Stromal cell of bone marrow (primary cell): ENCODE data around the gene ZRSR2.
"Not testable (repeated sequence)": the region's sequence is repeated elsewhere in the genome, so short reads cannot be mapped to it uniquely, and the experiment has no call there.

Source experiments
- DNase-seq: peaks from one replicate; pipeline ENCODE4 v3.0.0-alpha.2; 2012; ENCODE audit warnings: low read depth

ZRSR2 gene

DNA sequence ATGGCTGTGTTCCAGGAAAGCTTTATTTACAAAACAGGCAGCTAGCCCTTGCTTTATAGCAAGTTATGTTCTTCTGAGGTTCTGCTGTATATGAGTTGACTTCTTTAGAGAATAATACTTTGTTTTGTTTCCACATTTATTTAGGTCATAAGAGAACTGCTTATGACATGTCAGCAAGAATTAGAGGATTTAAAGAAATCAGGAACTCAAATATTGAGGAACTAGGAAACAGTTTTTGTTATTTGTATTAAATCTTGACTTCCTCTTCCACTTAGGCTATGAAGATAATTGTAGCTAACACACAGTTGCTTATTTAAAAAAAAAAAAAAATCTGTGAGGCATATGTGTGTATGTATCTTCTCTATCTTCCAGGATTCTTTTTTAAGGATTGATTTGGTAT is 14.3 kb downstream of the ZRSR2 start:
- no peak for DNase-seq

DNA sequence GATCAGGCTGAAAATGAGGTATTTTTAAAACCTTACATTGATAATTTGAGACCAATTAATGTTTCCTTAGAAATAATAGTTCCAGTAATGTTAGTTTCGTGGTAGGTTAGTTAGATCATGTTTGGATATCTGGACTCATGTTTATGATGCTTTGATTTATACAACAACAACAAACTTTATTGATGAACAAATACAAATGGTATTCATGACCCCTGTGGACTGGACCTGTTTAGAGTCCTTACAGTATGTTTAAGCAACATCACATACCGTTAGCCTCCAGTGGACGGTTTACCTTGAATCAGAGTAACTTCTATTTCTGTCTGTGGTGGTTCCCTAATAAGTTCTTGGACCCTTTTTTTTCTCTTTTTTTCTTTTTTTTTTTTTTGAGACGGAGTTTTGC is 18.0 kb downstream of the ZRSR2 start:
- DNase-seq, result no peak

DNA sequence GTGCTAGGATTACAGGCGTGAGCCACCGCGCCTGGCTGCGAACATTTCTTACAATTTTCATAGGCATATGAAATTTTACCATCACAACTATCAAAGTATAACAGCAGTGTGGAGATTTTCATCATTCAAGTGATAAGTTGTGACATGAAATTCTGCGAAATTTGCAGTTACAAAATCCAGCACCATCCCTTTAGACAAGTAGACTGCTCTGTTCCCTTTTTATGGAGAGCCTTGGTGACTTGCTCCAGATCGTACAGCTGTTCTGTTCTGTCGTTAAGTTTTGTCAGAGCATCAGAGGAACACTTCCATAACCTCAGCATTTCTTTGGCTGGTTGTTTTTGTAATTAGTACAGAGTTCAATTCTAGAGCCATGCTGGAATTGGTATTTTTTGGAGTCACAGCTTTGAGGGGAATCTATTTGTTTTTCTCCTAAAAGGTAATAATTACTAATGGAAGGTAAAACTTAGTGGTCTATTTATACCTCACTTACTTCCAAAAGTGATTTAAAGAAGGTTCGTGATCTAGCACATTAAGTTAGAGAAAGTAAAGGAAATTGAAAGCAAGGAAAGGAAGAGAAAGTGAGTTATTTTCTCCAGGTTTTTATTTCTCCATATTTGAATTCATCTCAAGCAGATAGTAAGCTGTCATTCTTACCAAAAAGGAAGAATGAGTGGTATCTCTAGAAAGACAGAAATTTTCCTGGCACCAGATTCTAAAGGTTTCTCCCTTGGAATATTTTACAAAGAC is 22.1 kb downstream of the ZRSR2 start:
- DNase-seq, result no peak

DNA sequence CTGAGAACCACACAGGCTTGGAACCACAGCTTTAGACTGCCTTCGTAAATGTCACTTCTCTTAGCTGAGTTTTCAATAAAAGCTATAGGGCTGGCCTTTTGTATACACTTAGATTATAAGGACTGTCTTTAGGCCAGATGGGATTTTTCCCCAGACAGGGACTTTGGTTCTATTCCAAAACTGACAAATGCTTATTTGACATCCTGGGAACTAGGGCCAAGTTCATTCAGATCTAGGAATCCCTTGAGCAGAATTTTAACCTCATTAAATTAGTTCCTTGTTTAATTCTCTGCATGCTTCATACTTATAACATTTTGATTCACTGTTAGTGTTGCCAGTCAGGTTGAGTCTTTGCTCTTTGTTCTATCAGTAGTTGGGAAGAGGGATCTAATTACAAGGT is 23.1 kb downstream of the ZRSR2 start:
- no peak for DNase-seq

DNA sequence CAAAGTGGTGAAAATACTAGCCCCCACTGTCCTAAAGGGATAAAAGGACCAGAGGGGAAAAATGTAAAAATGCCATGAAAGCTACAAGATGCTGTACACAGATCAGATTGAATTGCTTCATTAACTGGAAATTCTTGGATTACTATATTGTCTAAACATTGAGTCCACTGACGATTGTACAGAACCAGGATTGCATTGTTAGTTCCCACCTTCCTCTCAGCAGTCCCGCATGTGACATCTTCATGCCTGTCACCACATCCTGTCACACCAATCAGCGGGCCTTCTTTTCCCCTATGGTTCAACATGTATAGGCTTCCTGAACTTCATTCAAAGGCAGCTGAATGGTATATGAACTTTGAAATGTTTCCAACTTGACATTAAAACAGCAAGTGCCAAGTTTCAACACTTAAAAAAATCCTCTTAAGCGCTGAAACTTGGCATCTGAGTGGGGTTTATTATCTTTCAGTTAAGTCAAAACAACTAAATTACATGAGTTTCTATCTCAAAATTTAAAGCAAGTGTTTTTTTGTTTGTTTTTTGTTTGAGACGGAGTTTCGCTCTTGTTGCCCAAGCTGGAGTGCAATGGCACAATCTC is 24.6 kb downstream of the ZRSR2 start:
- DNase-seq, result no peak

DNA sequence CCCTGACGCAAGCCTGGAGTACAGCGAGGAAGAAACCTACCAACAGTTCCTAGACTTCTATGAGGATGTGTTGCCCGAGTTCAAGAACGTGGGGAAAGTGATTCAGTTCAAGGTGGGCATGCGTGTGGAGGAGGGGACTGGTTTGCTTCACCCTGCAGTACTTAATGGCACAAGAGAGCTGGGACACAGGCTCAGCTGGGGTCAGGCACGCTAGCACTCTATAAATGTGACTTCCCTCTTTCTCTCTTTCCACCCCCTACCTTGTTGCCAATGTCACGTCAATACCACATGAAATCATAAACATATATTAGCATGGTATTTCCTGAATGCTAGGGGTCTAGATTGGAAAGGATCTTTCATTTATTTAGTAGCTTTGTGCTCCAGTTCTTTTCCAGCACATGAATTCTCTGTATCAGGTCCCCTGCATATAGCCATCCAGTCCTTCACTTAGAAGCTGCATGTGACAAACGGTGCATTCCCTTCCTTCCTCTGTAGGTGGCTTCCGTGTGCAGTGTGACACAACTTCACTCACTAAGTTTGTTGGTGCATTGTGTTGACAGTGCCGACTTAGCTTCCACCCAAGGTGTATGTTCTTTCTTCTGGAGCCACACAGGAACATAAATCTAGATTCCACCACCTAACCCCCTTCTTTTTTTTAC is 25.6 kb downstream of the ZRSR2 start:
- DNase-seq, result no peak

DNA sequence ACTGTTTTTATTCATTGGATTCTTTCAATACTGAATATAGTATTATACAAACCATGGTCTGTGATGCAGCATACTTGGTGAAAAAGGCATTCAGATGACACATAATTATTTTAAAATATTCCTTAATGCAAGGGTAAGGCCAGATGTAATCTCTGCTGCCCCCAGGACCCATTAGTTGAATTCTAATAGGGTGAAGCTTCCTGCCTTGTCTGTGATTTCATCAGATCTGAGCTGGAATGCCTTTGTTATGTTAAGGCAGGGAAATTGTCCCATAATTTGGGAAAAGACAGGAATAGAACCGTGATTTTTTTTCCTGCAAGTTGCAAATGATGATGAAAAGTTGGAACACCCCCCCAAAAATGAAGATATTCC is 26.1 kb downstream of the ZRSR2 start:
- no peak for DNase-seq

DNA sequence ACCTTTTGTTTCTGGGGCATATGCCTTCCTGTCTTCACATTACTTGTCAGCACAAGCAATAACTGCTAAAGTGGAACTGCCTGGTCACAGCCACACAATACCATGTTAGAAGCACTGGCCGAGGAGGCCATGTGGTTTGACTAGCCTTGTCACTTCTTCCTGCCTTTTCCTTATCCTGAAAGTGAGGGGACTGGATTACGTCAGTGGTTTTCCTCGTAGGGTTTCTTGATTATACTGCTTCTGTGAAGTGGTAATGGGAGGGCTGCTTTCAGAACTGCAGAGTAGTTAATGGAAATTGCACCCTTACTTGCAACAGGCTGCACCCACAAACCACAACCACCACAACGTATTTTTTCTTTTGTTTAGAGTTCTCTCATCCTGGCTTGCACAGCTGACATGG is 26.6 kb downstream of the ZRSR2 start:
- no peak for DNase-seq

DNA sequence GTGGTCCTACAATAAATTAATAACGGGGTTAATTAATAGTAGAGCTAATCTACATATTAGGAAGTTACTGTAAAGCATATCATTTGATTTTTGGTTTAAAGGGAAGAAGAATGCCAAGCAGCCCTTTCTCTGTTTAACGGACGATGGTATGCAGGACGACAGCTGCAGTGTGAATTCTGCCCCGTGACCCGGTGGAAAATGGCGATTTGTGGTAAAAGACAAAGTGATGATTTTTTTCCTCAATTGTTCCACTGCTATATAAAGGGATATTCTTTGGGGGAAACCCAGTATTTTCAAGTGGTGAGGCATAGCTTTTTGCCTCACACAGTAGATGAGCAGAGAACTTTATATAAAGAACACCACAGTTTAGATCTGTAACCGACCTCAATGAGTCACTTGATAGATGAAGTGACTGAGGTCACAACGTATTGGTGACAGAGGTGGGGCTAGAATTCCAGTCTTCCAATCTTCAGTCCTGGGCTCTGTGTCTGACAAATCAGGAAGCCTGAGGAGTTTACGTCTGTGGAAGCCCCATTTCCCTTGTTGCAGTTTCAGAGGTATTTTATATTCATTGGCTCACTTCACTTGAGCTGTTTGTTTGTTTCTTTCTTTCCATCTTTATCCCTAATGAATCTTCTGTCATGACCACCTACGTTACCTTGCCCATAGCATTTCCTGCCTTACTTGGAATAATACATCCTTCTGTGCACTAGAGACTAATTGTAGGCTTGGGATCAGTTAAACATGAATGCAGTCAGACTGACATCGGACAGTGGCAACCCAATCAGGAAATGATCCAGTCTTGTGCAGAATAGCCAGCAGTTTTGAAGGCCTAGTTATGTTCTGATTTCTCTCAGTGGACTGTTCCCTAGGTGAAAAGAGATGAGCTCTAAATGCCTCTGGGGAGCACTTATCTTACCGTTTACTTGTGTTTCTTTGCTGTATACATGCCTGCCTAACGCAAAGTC is 30.1 kb downstream of the ZRSR2 start:
- no peak for DNase-seq

DNA sequence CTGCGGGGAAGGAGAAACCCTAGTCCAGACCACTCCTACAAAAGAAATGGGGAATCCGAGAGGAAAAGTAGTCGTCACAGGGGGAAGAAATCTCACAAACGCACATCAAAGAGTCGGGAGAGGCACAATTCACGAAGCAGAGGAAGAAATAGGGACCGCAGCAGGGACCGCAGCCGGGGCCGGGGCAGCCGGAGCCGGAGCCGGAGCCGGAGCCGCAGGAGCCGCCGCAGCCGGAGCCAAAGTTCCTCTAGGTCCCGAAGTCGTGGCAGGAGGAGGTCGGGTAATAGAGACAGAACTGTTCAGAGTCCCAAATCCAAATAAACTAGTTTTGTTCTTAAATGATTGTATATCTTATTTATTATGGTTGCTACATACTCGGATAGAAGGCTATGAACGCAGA is 32.6 kb downstream of the ZRSR2 start:
- DNase-seq, result no peak

DNA sequence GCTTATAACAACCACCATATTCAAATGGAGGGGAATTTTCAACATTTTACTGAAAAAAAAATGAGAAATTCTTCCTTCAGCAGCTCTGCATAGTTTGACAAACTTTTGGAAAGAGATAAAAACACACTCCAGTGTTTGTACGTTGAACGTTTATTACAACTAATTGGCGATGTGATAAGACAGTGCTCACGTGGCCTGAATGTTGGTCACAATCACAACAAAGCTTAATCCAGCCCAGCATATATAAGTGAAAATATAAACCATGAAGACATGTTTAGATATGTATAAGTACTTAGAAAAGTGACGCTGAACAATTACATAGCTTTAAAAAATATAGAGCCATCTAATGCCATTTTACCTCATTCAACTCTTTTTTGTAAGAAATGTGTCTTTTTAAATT is 35.7 kb downstream of the ZRSR2 start:
- DNase-seq, result no peak

DNA sequence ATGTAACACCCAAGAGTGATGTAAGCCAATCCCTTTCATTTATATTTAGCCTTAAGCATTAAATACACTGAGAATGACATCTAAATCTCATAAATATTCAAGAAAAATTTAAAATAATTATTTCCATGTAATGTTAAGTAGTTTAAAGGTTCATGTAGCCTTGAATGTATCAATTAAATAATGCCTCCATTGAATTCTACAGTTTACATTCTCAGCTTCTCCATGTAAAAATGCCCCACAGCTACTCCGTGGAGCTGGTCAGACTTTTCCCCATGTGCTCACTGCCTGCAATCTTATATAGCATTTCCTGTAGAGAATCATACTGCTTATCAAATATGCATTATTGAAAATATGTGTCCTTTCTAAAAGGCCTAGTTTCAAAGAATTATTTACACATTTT is 38.9 kb downstream of the ZRSR2 start:
- DNase-seq, result no peak

DNA sequence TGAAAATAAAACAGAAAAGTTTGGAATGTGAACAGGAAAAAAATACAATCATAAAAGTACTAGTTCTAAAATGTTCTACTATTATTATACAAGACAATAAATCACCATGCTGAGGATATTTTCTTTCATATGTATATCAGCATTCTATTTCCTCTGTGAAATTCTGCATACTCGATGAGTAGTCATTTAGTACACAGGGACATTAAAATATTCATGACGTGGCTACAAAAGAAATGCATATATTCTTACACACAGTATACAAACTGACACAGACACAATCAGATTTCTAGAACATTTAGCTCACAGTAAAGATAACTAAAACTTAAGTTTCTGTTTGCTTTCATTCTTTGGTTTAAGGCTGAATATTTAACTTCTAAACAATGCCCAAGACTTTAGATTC is 41.1 kb downstream of the ZRSR2 start:
- DNase-seq, result not testable (repeated sequence)

DNA sequence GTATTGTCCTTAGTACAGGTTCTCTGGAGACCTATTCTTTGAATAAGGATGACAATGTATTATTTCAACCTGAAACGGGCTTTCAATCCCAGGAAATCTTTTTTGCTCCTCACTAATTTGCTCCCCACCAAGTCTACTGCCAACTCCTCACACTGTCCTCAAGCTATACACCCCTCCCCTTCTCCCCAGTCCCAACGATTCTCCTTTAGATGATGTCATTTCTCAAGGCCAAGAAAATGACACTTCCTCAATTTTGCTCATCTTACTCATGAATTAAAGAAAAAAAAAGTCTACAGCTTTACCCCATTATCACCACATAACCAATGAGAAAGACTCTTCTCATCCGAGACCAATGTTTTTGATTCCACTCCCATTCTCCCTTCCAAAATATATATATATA is 43.8 kb downstream of the ZRSR2 start:
- no peak for DNase-seq

DNA sequence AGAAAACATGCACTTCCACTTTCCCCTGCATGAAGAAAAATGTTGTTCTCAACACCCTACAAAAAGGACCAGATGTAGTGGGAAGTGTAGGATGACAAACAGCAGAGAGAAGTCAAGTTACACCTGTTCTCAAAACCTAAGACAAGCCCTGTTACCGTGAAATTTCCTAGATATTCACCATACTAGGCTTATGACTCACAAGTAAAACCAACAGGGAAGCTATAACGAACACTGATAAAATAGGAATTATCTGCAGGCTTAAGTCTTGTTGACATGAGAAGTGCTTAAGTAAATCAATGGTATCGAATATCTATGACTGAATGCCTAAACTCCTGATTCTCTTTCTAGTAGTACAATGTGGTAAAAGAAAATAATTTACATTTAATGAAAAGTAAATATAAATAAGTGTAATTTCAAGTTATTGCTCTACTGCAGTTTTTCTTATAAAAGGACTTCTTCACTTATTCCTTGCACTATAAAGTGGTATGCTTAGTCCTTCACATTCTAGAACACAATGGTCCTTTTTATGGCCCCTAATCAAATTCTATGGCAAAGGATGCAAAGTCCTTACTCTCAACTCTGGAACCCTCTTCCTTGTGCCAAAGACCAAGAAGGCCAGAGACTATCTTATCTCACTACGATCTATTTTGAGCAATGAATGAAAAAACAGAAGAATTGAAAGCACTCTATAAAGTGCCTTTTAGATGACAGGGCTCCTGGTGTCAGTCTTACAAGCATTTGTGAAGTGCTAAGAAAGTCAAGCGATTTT is 44.7 kb downstream of the ZRSR2 start:
- DNase-seq, result no peak

DNA sequence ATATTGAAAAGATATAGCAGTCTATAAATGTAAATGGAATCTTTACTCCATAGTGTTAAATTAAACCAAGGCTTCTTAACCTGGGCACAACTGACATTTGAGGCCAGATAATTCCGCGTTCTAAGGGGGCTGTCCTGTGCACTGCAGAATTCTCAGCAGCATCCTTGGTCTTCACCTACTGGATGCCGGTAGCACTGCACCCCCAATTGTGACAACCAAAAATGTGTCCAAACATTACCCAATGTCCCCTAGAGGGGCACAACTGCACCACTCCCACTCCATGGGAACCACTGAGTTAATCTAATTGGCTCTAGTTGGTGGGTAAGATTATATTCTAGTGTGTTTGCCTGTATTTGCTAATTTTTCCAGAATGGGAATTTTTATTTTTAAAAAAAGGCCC is 47.7 kb downstream of the ZRSR2 start:
- DNase-seq, result no peak

DNA sequence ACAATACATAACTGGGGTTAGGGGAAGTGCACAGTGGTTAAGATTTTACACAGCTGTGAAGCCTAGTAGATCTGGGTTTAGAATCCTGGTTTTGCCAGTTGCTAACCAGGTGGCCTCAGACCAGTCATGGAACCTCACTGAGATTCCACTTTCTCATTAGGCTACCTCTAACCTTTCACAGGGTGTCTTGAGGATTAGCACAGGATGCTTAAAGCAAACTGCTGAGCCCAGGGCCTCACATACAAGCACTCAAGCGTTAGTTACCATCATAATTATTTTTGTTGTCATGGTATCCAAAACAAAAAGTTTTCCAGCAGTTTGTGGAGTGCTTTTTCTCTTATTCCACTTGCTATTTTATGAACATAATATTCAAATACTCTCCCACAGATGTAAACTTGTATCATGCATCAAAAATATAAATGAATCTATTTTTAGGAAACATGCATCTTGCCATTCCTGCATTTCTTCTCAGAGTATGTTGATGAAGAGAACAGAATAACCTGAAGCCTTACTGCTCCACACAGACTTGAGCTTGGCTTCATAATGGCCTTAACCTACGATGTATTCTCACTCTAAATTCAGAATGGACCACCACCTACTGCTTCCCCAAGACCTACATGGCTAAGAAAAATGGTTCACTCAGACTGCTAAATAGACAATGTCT is 51.7 kb downstream of the ZRSR2 start:
- no peak for DNase-seq

DNA sequence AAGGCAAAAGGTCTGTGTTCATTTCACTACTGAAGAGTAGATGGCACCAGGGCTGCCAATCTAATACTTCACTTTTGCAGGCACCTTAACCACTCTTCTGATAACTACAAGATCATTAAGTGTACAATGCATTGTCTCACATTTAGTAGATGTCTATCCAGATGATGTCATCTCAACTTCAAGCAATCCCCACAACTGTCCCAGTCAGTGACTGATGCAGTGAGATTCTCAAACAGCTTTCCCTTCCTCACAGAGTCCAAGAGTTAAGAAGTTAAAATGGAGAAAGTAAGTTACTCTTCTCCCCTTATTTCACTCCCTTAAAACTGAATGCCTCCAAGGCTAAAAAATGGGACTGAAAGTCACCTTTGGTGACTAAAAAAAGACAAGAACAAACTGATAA is 53.7 kb downstream of the ZRSR2 start:
- DNase-seq, result no peak

DNA sequence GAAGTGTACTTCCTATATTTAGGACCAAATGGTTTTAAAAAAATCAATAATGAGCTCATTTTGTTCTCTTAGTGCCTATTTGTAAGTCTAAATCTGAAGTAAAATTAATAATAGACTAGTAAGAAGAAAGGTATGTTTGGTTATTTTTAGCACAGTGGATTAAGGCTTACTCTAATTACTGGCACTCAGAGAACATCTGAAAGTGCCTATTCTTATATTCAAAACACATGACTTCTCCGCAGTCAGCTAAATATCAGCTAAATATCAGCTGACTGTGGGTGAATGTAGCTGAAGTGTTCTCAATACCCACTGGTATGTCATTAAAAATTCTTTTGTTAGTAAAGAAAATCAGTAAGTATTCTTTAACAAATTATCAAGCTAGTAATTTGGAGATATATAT is 58.3 kb downstream of the ZRSR2 start:
- no peak for DNase-seq

DNA sequence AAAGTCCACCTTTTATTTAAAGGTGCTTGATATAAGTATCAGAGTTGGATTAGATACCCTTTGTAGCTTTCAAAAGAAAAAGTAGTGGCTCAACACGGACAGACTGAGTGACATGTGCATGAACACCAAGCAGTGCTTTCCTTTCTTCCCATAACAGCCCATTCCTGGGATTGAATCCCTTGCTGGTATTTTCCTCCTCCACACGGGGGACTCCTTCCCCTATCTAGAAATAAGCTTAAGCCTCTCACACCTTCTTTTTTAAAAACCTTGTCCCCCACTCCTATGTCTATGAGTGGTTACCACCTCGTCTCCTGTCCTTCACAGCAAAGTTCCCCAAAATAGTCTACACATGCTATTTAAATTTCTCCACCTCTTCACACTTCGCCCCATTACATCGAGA is 59.3 kb downstream of the ZRSR2 start:
- no peak for DNase-seq

DNA sequence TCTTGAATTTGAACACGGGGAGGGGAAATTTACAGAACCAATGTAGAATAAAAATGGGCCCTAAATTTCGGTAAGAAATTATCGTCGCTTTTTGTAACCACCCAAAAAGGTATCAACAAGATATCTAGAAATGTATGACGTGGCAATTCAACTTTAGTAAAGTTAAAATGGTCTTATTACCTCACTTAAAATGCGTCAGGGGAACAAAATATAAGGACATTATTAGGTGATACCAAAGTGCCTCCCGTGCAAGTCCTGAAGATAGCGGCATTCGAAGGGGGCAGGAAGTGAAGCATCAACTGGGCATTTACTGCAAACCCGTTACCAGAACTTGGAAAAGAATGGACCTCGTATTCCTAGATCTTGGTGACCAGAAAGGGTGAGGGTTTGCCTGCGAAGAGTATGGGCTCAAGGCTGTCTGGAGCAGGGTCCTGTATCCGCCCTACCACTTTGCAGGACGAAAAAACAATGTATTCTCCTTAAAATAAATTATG is 63.3 kb downstream of the ZRSR2 start:
- no peak for DNase-seq
